ENCODE results near the gene GALNT1.

The GALNT1 gene

GRCh38 chr18:35682281-35682867 lies 100.8 kb downstream of the GALNT1 start:
- no peak for DNase-seq

- no peak for DNase-seq
Observed at GRCh38 chr18:35683021-35683420, 101.5 kb downstream of the GALNT1 start.

DNA sequence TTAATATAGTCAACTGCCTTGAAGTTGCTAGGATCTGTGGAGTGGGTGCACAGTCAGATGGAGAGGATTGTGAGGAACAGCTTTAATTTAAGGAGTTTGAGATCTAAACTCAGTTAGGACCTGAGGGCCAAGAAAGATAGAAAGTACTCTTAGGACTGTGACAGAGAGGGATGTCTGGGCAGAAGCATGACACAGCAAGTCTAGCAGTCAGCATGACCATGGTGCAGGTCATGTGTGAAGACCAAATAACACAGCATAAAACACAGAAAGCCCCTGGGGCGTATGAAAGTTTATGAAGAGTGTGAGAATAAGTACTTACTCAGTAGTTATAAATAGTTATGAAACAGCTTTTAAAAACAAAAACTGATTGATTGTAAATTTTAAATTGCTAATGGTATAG lies 107.2 kb downstream of the GALNT1 start:
- DNase-seq = no peak

DNA sequence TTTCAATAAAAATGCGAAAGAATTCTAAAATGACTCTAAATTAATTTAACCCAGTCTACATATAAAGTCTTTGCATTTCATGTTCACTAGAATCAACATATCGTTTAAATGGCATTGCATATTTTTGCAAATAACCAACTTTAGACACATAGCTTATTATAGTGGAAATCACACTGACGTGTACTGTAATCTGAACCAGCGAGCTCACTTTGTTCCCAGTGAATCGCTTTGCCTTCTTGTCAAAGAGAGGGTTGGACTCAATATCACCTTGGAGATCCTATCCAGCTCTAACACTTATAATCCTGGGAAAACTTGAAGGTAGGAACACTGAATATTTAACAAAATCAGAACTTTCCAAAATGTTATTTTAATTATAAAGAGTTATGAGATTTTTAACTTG lies 108.2 kb downstream of the GALNT1 start:
- DNase-seq = no peak

GRCh38 chr18:35691625-35692024 lies 110.1 kb downstream of the GALNT1 start:
- DNase-seq = no peak

- no peak for DNase-seq
Observed at GRCh38 chr18:35692866-35693265, 111.3 kb downstream of the GALNT1 start.

GRCh38 chr18:35693829-35694228 lies 112.3 kb downstream of the GALNT1 start:
- no peak for DNase-seq

DNA sequence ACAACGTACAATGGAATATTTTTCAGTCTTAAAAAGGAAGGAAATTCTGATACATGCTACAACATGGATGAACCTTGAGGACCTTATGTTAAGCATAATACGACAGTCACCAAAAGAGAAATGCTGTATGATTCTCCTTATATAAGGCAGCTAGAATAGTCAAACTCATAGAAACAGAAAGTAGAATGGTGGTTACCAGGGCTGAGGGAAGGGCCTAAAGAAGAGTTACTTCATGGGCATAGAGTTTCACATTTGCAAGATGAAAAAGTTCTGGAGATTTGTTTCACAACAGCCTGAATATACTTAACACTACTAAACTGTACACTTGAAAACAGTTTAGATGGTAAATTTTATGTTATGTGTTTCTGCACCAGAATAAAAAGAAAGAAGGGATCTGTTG lies 113.3 kb downstream of the GALNT1 start:
- no peak for DNase-seq

DNA sequence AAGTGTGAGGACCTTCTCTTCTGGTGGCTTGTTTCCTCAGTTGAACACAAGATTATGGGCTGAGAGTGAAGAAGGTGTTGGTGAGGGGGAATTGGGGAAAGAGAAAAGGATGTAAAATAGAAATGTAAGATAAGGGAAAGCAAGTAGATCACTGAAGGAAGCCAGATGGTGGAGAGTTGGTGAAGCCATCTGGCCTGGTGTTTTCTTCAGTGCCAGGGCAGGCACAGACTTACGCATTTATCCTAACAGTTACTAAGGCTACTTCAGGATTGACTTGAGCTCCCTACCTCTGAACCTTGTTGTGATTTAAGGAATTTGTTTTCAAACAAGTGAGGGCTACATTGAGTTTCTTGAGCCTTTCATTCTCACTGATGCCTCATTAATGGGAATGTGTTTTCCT lies 113.8 kb downstream of the GALNT1 start:
- no peak for DNase-seq

DNA sequence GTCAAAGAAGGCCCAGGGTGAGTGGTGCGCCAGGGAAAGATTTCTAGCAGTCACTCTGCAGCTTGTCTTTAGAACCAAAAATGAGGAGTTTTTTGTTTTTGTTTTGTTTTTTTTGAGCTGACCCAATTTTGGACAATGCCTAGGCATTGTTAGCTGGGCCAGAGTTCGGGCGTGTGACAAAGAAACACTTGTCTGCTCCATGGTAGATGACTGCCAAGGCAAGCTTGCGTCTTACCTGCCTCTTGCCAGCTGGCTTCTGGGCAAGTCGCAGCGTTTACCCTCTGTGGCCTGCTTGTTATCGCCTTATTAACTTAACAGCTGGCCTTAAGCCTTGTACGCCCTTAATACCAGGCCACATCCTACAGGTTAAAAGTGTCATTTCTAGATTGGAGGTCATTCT lies 114.3 kb downstream of the GALNT1 start:
- no peak for DNase-seq

- DNase-seq = no peak
Observed at GRCh38 chr18:35696307-35696706, 114.8 kb downstream of the GALNT1 start.

DNA sequence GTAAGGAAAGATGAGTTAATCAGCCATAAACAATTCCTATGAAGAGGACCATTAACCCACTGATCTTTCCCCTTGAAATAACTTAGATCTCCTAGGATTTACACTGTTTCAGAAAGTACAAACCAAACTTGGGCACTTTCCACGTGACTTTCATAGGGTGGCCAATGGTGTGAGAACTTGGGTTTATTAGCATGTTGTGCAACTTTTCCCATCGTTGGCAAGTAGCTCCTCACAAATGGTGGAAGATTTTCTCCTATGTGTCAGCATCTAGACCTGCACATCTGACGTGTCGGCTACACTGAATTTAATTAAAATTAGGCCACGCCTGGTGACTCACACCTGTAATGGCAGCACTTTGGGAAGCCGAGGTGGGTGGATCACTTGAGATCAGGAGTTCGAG lies 116.3 kb downstream of the GALNT1 start:
- DNase-seq = no peak

- DNase-seq = no peak
Observed at GRCh38 chr18:35703043-35703688, 121.6 kb downstream of the GALNT1 start.

DNA sequence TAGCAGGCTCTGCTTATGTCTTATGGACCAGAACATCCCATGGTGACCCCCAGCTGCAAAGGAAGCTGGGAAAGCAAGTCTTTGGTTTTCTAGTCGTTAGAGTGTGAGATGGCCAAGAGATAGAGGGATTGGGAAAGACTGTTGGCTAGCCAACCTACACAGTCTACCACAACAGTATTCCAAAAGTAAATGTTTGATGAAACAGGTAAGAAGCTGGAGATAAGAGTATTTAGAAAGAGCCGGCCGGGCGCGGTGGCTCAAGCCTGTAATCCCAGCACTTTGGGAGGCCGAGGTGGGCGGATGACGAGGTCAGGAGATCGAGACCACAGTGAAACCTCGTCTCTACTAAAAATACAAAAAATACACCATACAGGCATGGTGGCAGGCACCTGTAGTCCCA lies 124.4 kb downstream of the GALNT1 start:
- DNase-seq = no peak

DNA sequence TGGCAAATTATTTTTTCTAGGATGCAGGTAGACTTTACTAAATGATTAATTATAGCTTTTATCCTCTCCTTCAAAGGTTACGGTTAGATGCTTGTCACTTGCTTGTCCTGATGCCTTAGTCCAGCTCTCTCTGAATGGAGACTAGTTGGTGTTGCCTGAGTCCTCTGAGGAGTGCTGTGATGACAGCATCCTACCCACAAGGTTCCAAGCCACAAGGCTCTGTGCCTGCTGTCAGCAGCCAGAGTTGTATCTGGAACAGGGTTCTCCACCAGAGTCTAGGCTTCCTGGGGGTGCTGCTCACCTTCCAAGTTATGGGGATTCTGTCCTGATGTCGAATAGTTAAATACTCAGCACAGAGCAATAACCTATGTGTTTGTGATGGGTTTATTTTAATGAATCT lies 125.7 kb downstream of the GALNT1 start:
- DNase-seq = no peak

- DNase-seq = no peak
Observed at GRCh38 chr18:35707674-35708073, 126.1 kb downstream of the GALNT1 start.

- DNase-seq = no peak
Observed at GRCh38 chr18:35710581-35710980, 129.0 kb downstream of the GALNT1 start.

DNA sequence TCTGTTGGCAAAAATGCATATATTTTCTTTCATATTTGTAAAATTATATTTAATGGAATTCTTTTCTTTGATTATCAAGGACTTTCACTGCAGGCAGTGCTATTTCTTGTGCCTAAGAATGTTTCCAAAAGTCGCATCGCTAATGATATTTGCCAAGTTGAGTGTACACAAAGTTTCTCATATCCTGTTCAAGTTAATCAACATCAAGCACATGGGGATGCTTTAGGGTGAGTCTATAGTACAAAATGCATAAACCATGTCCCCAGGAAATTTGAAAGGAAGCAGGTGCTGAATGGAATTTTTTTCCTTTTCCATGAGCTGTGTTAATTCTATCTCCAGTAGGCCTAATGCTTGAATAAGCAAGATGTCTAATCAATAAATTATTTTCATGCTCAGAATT lies 129.7 kb downstream of the GALNT1 start:
- no peak for DNase-seq

DNA sequence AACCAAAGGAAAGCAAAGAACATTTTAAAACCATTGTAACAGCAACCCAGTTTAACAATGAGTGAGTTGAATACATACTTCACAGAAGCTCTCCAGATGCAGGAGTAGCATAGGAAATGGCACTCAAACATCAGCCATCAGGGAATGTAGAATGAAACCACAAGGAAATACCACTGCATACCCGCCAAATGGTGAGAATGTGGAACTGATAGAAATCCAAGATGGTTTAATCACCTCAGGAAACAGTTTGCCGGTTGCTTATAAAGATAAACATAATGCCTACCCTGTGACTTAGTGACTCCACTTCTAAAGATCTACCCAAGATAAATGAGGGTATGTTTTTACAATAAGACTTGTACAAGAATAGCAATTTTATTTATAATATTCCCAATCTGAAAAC lies 132.0 kb downstream of the GALNT1 start:
- DNase-seq = no peak

GRCh38 chr18:35714539-35714938 lies 133.0 kb downstream of the GALNT1 start:
- DNase-seq = no peak

GRCh38 chr18:35715139-35715538 lies 133.6 kb downstream of the GALNT1 start:
- DNase-seq = no peak

DNA sequence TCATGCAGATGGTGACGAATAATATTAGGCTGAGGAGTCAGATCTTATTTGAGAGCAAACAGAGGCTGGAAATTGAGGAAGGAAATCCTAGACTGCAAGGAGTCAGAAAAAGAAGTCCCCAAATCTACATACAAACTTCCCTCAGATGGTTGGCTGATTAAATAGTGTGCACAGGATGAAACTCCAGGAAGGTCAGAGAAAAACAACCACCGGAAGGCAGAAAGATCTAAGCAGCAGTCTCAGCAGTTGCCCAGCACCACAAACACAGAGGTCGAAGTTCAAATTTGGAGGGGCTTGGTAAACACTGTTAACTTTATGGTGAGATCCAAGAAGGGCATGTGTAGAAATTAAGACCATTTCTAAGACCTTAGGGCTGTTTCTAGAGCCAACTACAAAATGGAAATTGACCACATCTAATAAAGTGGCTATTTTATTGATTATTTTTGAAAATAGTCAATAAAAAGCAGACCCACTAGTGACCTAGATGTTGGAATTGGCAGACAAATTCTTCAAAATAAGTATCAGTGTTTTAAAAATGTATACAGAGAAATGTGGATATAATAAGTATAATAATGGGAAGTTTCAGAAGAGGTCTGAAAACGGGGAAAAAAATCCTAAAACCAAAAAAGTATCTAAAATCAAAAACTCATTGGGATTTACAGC lies 134.8 kb downstream of the GALNT1 start:
- no peak for DNase-seq

GRCh38 chr18:35717182-35717581 lies 135.6 kb downstream of the GALNT1 start:
- no peak for DNase-seq

GRCh38 chr18:35721431-35722081 lies 140.0 kb downstream of the GALNT1 start:
- no peak for DNase-seq
